HEK293 (cell line): ENCODE data around the gene LASP1NB.
A peak's percentile ranks its signal among the peaks of the same experiment; 100 is the strongest.

ENCODE experiments used
- CTCF ChIA-PET: fragments of 350-600 bp; formaldehyde crosslinking; extraction: SDS; loops from one replicate; lab custom pipeline; 2021; ENCODE audit warnings: antibody characterized with exemption; lab: Yijun Ruan, JAX
- POLR2A ChIA-PET: fragments of 300-600 bp; formaldehyde crosslinking; extraction: SDS; loops from one replicate; lab custom pipeline; 2020; ENCODE audit warnings: antibody characterized with exemption, inconsistent platforms; lab: Yijun Ruan, JAX
- H3K27ac ChIP-seq: fragments of 200-500 bp; sonication (Bioruptor generic); 2 replicates; pipeline ENCODE4 v1.5.1; 2014; ENCODE audit warnings: low read depth, low read length, control low read depth, inconsistent platforms; ENCODE audit errors: extremely low read depth
- H3K36me3 ChIP-seq, 2 experiments: fragments of 200-500 bp in 1 of 2; sonication (Bioruptor generic) in 1 of 2; 1 replicate in 1 of 2; 2 replicates in 1 of 2; pipeline ENCODE4 v1.5.1; 2014 to 2017; ENCODE audit warnings: inconsistent platforms in 2 of 2, low read length in 2 of 2; ENCODE audit not compliant: control insufficient read depth in 2 of 2, insufficient read depth in 1 of 2
- H3K4me1 ChIP-seq: fragments of 200-500 bp; sonication (Bioruptor generic); 2 replicates; pipeline ENCODE4 v1.5.1; 2014; ENCODE audit warnings: mild to moderate bottlenecking, low read length, inconsistent platforms; ENCODE audit not compliant: control insufficient read depth, insufficient read depth
- H3K4me3 ChIP-seq: 2 replicates; pipeline ENCODE4 v1.5.1; 2011; ENCODE audit warnings: low read depth, mild to moderate bottlenecking, control low read depth, low read length, moderate library complexity
- H3K9me3 ChIP-seq: fragments of 200-500 bp; sonication (Bioruptor generic); 2 replicates; pipeline ENCODE4 v1.5.1; 2014; ENCODE audit warnings: low read depth, low read length, inconsistent platforms; ENCODE audit not compliant: control insufficient read depth, insufficient read depth
- BCL11A ChIP-seq: fragments of 450-650 bp; formaldehyde crosslinking; IDR thresholded peaks from 2 replicates; pipeline ENCODE4 v1.5.1; 2016; ENCODE audit warnings: low read depth, missing biosample characterization, missing genetic modification characterization
- HOXA7 ChIP-seq: sonication (generic); formaldehyde crosslinking; IDR thresholded peaks from 2 replicates; pipeline ENCODE4 v1.8.1; 2022; ENCODE audit warnings: missing genetic modification reagents, borderline replicate concordance
- HOXD13 ChIP-seq: sonication (generic); formaldehyde crosslinking; IDR thresholded peaks from 2 replicates; pipeline ENCODE4 v1.8.0; 2022; ENCODE audit warnings: missing genetic modification reagents, borderline replicate concordance
- IKZF3 ChIP-seq: fragments of 450-650 bp; IDR thresholded peaks from 2 replicates; pipeline ENCODE4 v1.5.0; 2018; ENCODE audit warnings: missing biosample characterization, mild to moderate bottlenecking, missing genetic modification characterization, moderate library complexity
- KLF17 ChIP-seq: fragments of 450-650 bp; formaldehyde crosslinking; IDR thresholded peaks from 2 replicates; pipeline ENCODE4 v1.5.1; 2016; ENCODE audit warnings: missing biosample characterization, missing genetic modification characterization
- MZF1 ChIP-seq: fragments of 450-650 bp; formaldehyde crosslinking; IDR thresholded peaks from 2 replicates; pipeline ENCODE4 v1.5.1; 2017; ENCODE audit warnings: missing biosample characterization, missing genetic modification characterization, borderline replicate concordance
- SALL2 ChIP-seq: fragments of 450-650 bp; formaldehyde crosslinking; IDR thresholded peaks from 2 replicates; pipeline ENCODE4 v1.5.0; 2017; ENCODE audit warnings: missing biosample characterization, mild to moderate bottlenecking, missing genetic modification characterization, borderline replicate concordance
- SCRT2 ChIP-seq: fragments of 450-650 bp; formaldehyde crosslinking; IDR thresholded peaks from 2 replicates; pipeline ENCODE4 v1.5.1; 2016; ENCODE audit warnings: missing biosample characterization, missing genetic modification characterization
- SETDB1 ChIP-seq: IDR thresholded peaks from one replicate; pipeline ENCODE4 v1.6.1; 2017; ENCODE audit warnings: mild to moderate bottlenecking, low read length, moderate library complexity, mixed read lengths; ENCODE audit not compliant: insufficient read length
- SP2 ChIP-seq: fragments of 450-650 bp; formaldehyde crosslinking; IDR thresholded peaks from 2 replicates; pipeline ENCODE4 v1.5.1; 2016; ENCODE audit warnings: missing biosample characterization, missing genetic modification characterization
- YY1 ChIP-seq: fragments of 450-650 bp; formaldehyde crosslinking; IDR thresholded peaks from 2 replicates; pipeline ENCODE4 v1.5.1; 2018; ENCODE audit warnings: missing biosample characterization, missing genetic modification characterization
- ZBTB1 ChIP-seq: fragments of 450-650 bp; formaldehyde crosslinking; IDR thresholded peaks from 2 replicates; pipeline ENCODE4 v1.5.1; 2016; ENCODE audit warnings: missing biosample characterization, missing genetic modification characterization
- ZBTB10 ChIP-seq: fragments of 450-650 bp; formaldehyde crosslinking; IDR thresholded peaks from 2 replicates; pipeline ENCODE4 v1.5.1; 2016; ENCODE audit warnings: missing biosample characterization, missing genetic modification characterization
- ZBTB21 ChIP-seq: fragments of 450-650 bp; formaldehyde crosslinking; IDR thresholded peaks from 2 replicates; pipeline ENCODE4 v1.5.1; 2017; ENCODE audit warnings: missing biosample characterization, missing genetic modification characterization
- ZFHX2 ChIP-seq: fragments of 450-650 bp; formaldehyde crosslinking; conservative IDR thresholded peaks from 2 replicates; pipeline ENCODE4 v1.5.1; 2016; ENCODE audit warnings: missing biosample characterization, missing genetic modification characterization
- ZNF10 ChIP-seq: fragments of 450-650 bp; formaldehyde crosslinking; IDR thresholded peaks from 2 replicates; pipeline ENCODE4 v1.5.1; 2017; ENCODE audit warnings: missing biosample characterization, missing genetic modification characterization
- ZNF133 ChIP-seq: fragments of 450-650 bp; formaldehyde crosslinking; IDR thresholded peaks from 2 replicates; pipeline ENCODE4 v1.5.1; 2016; ENCODE audit warnings: missing biosample characterization, missing genetic modification characterization
- ZNF16 ChIP-seq: fragments of 450-650 bp; formaldehyde crosslinking; IDR thresholded peaks from 2 replicates; pipeline ENCODE4 v1.5.1; 2016; ENCODE audit warnings: low read depth, missing biosample characterization, missing genetic modification characterization
- ZNF280C ChIP-seq: fragments of 450-650 bp; formaldehyde crosslinking; IDR thresholded peaks from 2 replicates; pipeline ENCODE4 v1.5.1; 2016; ENCODE audit warnings: missing biosample characterization, missing genetic modification characterization
- ZNF521 ChIP-seq: fragments of 450-650 bp; formaldehyde crosslinking; IDR thresholded peaks from 2 replicates; pipeline ENCODE4 v1.5.1; 2017; ENCODE audit warnings: missing biosample characterization, mild to moderate bottlenecking, missing genetic modification characterization
- ZNF548 ChIP-seq: fragments of 450-650 bp; formaldehyde crosslinking; IDR thresholded peaks from 2 replicates; pipeline ENCODE4 v1.5.1; 2016; ENCODE audit warnings: missing biosample characterization, missing genetic modification characterization
- ZNF596 ChIP-seq: fragments of 450-650 bp; IDR thresholded peaks from 2 replicates; pipeline ENCODE4 v1.5.0; 2018; ENCODE audit warnings: missing biosample characterization, mild to moderate bottlenecking, missing genetic modification characterization, moderate library complexity
- ZNF664 ChIP-seq: fragments of 450-650 bp; formaldehyde crosslinking; IDR thresholded peaks from 2 replicates; pipeline ENCODE4 v1.5.1; 2016; ENCODE audit warnings: missing biosample characterization, missing genetic modification characterization
- TF ChIP-seq, protein P1 (sequence below): fragments of 450-650 bp; formaldehyde crosslinking; IDR thresholded peaks from 2 replicates; pipeline ENCODE4; 2016; ENCODE audit warnings: missing biosample characterization, missing genetic modification characterization
- TF ChIP-seq, protein P2 (sequence below): fragments of 450-650 bp; formaldehyde crosslinking; IDR thresholded peaks from 2 replicates; pipeline ENCODE4 v1.5.1; 2016; ENCODE audit warnings: missing biosample characterization, missing genetic modification characterization
- TF ChIP-seq, protein P3 (sequence below): fragments of 450-650 bp; formaldehyde crosslinking; IDR thresholded peaks from 2 replicates; pipeline ENCODE4 v1.5.1; 2016; ENCODE audit warnings: missing biosample characterization, missing genetic modification characterization
- TF ChIP-seq, protein P4 (sequence below): fragments of 450-650 bp; formaldehyde crosslinking; IDR thresholded peaks from 2 replicates; pipeline ENCODE4 v1.5.1; 2016; ENCODE audit warnings: missing biosample characterization, missing genetic modification characterization

Gene LASP1NB

GRCh38 chr17:38881600-38882191 is 43.7 kb upstream of the LASP1NB start:
- CTCF ChIA-PET, result interaction anchor here (0.6 to 1.4 kb wide), 5 partner anchors 10 to 359 kb away, joined by 3 to 8 read pairs (median 4); no protein-coding TSS in a partner anchor
- Histone ChIP-seq H3K4me1 (peaks cover 30% of the 10 kb centered on the region), H3K4me3 (no peak overlapping the region)
- TF ChIP-seq, protein P1, sequence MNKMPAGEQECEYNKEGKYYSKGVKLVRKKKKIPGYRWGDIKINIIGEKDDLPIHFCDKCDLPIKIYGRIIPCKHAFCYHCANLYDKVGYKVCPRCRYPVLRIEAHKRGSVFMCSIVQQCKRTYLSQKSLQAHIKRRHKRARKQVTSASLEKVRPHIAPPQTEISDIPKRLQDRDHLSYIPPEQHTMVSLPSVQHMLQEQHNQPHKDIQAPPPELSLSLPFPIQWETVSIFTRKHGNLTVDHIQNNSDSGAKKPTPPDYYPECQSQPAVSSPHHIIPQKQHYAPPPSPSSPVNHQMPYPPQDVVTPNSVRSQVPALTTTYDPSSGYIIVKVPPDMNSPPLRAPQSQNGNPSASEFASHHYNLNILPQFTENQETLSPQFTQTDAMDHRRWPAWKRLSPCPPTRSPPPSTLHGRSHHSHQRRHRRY, result no peak
- TF ChIP-seq BCL11A, result no peak
- no peak for TF ChIP-seq SP2 (tag by site-specific recombination)
- TF ChIP-seq YY1, result no peak
- TF ChIP-seq HOXD13, result no peak
- no peak; the same call in 1 of the 2 replicates for TF ChIP-seq ZNF596
- TF ChIP-seq ZNF664 (tag by site-specific recombination), result no peak
- no peak for TF ChIP-seq SCRT2
- TF ChIP-seq ZFHX2 (tag by site-specific recombination), result peak; percentile 98
- no peak for TF ChIP-seq ZNF133 (tag by site-specific recombination)
- no peak for TF ChIP-seq ZNF16
- TF ChIP-seq ZBTB1 (tag by site-specific recombination), result no peak
- TF ChIP-seq, protein P2, sequence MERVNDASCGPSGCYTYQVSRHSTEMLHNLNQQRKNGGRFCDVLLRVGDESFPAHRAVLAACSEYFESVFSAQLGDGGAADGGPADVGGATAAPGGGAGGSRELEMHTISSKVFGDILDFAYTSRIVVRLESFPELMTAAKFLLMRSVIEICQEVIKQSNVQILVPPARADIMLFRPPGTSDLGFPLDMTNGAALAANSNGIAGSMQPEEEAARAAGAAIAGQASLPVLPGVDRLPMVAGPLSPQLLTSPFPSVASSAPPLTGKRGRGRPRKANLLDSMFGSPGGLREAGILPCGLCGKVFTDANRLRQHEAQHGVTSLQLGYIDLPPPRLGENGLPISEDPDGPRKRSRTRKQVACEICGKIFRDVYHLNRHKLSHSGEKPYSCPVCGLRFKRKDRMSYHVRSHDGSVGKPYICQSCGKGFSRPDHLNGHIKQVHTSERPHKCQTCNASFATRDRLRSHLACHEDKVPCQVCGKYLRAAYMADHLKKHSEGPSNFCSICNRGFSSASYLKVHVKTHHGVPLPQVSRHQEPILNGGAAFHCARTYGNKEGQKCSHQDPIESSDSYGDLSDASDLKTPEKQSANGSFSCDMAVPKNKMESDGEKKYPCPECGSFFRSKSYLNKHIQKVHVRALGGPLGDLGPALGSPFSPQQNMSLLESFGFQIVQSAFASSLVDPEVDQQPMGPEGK (tag by site-specific recombination), result peak; percentile 47; the same call in 1 of the 2 replicates
- 0 out of 2 replicates have a peak, but pooled peaks have one; percentile 35 for TF ChIP-seq IKZF3 (tag by site-specific recombination)
- no peak for TF ChIP-seq HOXA7 (CRISPR knock-in tag)
- no peak for TF ChIP-seq ZNF548
- no peak for TF ChIP-seq SETDB1
- TF ChIP-seq ZNF10 (tag by site-specific recombination), result no peak
- TF ChIP-seq KLF17 (tag by site-specific recombination), result no peak
- TF ChIP-seq SALL2, result no peak
- TF ChIP-seq, protein P3, sequence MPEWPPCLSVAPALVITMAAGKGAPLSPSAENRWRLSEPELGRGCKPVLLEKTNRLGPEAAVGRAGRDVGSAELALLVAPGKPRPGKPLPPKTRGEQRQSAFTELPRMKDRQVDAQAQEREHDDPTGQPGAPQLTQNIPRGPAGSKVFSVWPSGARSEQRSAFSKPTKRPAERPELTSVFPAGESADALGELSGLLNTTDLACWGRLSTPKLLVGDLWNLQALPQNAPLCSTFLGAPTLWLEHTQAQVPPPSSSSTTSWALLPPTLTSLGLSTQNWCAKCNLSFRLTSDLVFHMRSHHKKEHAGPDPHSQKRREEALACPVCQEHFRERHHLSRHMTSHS (tag by site-specific recombination), result no peak
- TF ChIP-seq ZNF280C (tag by site-specific recombination), result no peak
- no peak for TF ChIP-seq ZBTB10 (tag by site-specific recombination)
- no peak for TF ChIP-seq ZNF521 (tag by site-specific recombination)
- TF ChIP-seq ZBTB21 (tag by site-specific recombination), result no peak
- no peak for TF ChIP-seq MZF1 (tag by site-specific recombination)
- TF ChIP-seq, protein P4, sequence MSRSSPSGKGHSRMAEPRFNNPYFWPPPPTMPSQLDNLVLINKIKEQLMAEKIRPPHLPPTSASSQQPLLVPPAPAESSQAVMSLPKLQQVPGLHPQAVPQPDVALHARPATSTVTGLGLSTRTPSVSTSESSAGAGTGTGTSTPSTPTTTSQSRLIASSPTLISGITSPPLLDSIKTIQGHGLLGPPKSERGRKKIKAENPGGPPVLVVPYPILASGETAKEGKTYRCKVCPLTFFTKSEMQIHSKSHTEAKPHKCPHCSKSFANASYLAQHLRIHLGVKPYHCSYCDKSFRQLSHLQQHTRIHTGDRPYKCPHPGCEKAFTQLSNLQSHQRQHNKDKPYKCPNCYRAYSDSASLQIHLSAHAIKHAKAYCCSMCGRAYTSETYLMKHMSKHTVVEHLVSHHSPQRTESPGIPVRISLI (tag by site-specific recombination), result no peak

More at GRCh38 chr17:38881600-38882191, 43.7 kb upstream of the LASP1NB start:
- H3K36me3 ChIP-seq, result peaks cover 4 to 35% of the 10 kb centered on the region in 2 experiments; a peak in 2 of 3 replicates
- H3K27ac ChIP-seq, result peak overlapping the region; percentile 51; the same call in 1 of the 2 replicates
- H3K9me3 ChIP-seq, result no peaks in the 10 kb centered on the region
- POLR2A ChIA-PET, result interaction anchor here (1.0 to 1.8 kb wide), 2 partner anchors 12 to 28 kb away, joined by 3 to 24 read pairs; partner anchors contain the start of gene LASP1
